OCI-LY1 (cell line): ENCODE measurements around the gene RFPL2.

Experiments
- H2AFZ ChIP-seq: fragments of 200-600 bp; sonication (generic), shearing (Covaris generic); 2 replicates; pipeline ENCODE4 v1.6.0; 2014; ENCODE audit warnings: antibody characterized with exemption, mild to moderate bottlenecking, low read length
- H3F3A ChIP-seq: fragments of 200-600 bp; sonication (generic), shearing (Covaris generic); 2 replicates; pipeline ENCODE4 v1.6.0; 2014; ENCODE audit warnings: mild to moderate bottlenecking, antibody characterized with exemption, low read length, moderate library complexity; ENCODE audit not compliant: insufficient read depth
- H3K27ac ChIP-seq: fragments of 200-600 bp; sonication (generic); 2 replicates; pipeline ENCODE4 v1.5.1; 2014; ENCODE audit warnings: low read length, mixed run types, mild to moderate bottlenecking, low read depth; ENCODE audit not compliant: poor library complexity, severe bottlenecking
- H3K27me3 ChIP-seq: fragments of 200-600 bp; sonication (generic); 2 replicates; pipeline ENCODE4 v1.6.0; 2014; ENCODE audit warnings: antibody characterized with exemption, mild to moderate bottlenecking, low read length, moderate library complexity; ENCODE audit not compliant: insufficient read depth
- H3K36me3 ChIP-seq: fragments of 200-600 bp; sonication (generic); 2 replicates; pipeline ENCODE4 v1.6.1; 2014; ENCODE audit warnings: mild to moderate bottlenecking, antibody characterized with exemption, low read length, moderate library complexity, mixed read lengths; ENCODE audit not compliant: insufficient read depth
- H3K4me1 ChIP-seq: fragments of 200-600 bp; sonication (generic); 2 replicates; pipeline ENCODE4 v1.5.1; 2014; ENCODE audit warnings: mild to moderate bottlenecking, low read length, moderate library complexity; ENCODE audit not compliant: insufficient read depth, severe bottlenecking
- H3K4me2 ChIP-seq: fragments of 200-600 bp; sonication (generic), shearing (Covaris generic); 2 replicates; pipeline ENCODE4 v1.6.1; 2014; ENCODE audit warnings: low read length
- H3K4me3 ChIP-seq: fragments of 200-600 bp; sonication (generic); 2 replicates; pipeline ENCODE4 v1.5.1; 2014; ENCODE audit warnings: low read length, low read depth, mild to moderate bottlenecking, mixed read lengths; ENCODE audit not compliant: poor library complexity, severe bottlenecking
- H3K79me2 ChIP-seq: fragments of 200-600 bp; shearing (Covaris generic); 2 replicates; pipeline ENCODE4 v1.6.1; 2016; ENCODE audit warnings: mixed run types, low read length, mixed read lengths; ENCODE audit not compliant: insufficient read depth
- H3K9ac ChIP-seq: fragments of 200-600 bp; sonication (generic), shearing (Covaris generic); 2 replicates; pipeline ENCODE4 v1.6.1; 2014; ENCODE audit warnings: mild to moderate bottlenecking, low read length, mixed read lengths
- H3K9me2 ChIP-seq: fragments of 200-600 bp; sonication (generic), shearing (Covaris generic); 2 replicates; pipeline ENCODE4 v1.6.1; 2014; ENCODE audit warnings: low read depth, mild to moderate bottlenecking, low read length, mixed read lengths
- H3K9me3 ChIP-seq: fragments of 200-600 bp; shearing (Covaris generic); 2 replicates; pipeline ENCODE4 v1.6.1; 2014; ENCODE audit warnings: low read length, mixed read lengths
- H4K20me1 ChIP-seq: fragments of 200-600 bp; sonication (generic), shearing (Covaris generic); 2 replicates; pipeline ENCODE4 v1.6.0; 2016; ENCODE audit warnings: mild to moderate bottlenecking, low read length; ENCODE audit not compliant: insufficient read depth
- EZH2 ChIP-seq: fragments of 200-600 bp; sonication (generic), shearing (Covaris generic); IDR thresholded peaks from 2 replicates; pipeline ENCODE4 v1.8.0; 2017; ENCODE audit warnings: borderline replicate concordance, mixed run types, mild to moderate bottlenecking, antibody characterized with exemption, low read length, moderate library complexity, mixed read lengths
- TF ChIP-seq, protein P1 (sequence below): fragments of 200-600 bp; sonication (generic), shearing (Covaris generic); IDR thresholded peaks from 2 replicates; pipeline ENCODE4 v1.5.1; 2017; ENCODE audit warnings: mild to moderate bottlenecking, antibody characterized with exemption, low read length, moderate library complexity, mixed read lengths

RFPL2 gene

DNA sequence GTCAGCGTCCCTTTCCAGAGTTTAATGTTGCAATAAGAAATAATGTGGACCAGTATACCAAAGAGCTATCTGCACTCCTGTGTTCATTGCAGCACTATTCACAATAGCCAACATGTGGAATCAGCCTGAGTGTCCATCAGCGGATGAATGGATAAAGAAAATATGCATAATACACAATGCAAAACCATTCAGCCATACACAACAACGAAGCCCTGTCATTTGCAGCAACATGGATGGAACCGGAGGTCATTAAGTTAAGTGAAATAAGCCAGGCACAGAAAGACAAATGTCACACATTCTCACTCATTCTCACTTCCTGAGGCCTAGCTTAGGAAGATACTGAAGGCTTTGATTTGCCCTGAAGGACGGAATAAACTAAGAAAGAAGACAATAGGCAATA, 28.2 kb upstream of the RFPL2 start:
- Histone ChIP-seq H3K9me3 (no peaks in the 10 kb centered on the region), H3F3A (no peaks in the 10 kb centered on the region), H3K4me1 (no peaks in the 10 kb centered on the region), H3K9ac (no peak overlapping the region), H3K27me3 (no peaks in the 10 kb centered on the region; the same call in 1 of the 2 replicates), H3K36me3 (no peaks in the 10 kb centered on the region), H3K4me2 (no peak overlapping the region), H4K20me1 (no peaks in the 10 kb centered on the region), H3K9me2 (no peaks in the 10 kb centered on the region), H3K27ac (no peak overlapping the region), H3K4me3 (no peak overlapping the region), H2AFZ (no peak overlapping the region), H3K79me2 (no peaks in the 10 kb centered on the region)
- TF ChIP-seq EZH2, result no peak

DNA sequence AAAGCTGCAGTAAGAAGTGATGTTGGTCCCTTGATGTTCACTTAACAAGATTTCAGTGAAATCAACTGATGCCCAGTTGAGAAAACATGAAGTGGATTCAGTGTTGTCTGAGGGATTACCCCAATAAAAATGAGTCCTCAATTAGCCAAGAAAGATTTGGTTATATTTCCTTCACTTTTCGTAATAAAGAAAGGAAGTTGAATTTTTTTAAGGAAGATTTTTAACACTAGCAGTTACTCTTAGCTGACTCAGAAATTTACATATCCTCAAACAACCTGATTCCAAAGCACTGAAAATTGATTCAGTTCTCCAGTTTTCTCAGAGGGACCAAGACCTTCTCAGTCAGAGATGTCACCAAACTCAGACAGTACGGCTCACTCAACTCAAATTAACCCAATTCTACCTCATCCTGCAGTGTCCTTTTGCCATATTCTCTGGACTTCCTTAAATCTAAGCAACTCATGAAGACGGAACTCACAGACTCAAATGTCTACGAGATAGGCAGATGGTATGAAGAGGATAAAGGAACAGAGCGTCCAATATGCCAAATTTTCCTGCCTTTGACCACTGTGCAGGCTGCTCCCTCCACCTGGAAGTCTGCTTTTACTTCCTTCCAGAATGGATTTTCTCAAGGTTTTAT, 27.4 kb upstream of the RFPL2 start:
- Histone ChIP-seq H3K9me2 (no peaks in the 10 kb centered on the region), H3K27me3 (no peaks in the 10 kb centered on the region; the same call in 1 of the 2 replicates), H4K20me1 (no peaks in the 10 kb centered on the region), H3K4me2 (no peak overlapping the region), H3K79me2 (no peaks in the 10 kb centered on the region), H3F3A (no peaks in the 10 kb centered on the region), H3K9me3 (no peaks in the 10 kb centered on the region), H3K36me3 (no peaks in the 10 kb centered on the region), H3K4me1 (no peaks in the 10 kb centered on the region), H3K27ac (no peak overlapping the region), H2AFZ (no peak overlapping the region), H3K9ac (no peak overlapping the region), H3K4me3 (no peak overlapping the region)
- TF ChIP-seq, protein P1, sequence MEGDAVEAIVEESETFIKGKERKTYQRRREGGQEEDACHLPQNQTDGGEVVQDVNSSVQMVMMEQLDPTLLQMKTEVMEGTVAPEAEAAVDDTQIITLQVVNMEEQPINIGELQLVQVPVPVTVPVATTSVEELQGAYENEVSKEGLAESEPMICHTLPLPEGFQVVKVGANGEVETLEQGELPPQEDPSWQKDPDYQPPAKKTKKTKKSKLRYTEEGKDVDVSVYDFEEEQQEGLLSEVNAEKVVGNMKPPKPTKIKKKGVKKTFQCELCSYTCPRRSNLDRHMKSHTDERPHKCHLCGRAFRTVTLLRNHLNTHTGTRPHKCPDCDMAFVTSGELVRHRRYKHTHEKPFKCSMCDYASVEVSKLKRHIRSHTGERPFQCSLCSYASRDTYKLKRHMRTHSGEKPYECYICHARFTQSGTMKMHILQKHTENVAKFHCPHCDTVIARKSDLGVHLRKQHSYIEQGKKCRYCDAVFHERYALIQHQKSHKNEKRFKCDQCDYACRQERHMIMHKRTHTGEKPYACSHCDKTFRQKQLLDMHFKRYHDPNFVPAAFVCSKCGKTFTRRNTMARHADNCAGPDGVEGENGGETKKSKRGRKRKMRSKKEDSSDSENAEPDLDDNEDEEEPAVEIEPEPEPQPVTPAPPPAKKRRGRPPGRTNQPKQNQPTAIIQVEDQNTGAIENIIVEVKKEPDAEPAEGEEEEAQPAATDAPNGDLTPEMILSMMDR, result no peak
- no peak for TF ChIP-seq EZH2

DNA sequence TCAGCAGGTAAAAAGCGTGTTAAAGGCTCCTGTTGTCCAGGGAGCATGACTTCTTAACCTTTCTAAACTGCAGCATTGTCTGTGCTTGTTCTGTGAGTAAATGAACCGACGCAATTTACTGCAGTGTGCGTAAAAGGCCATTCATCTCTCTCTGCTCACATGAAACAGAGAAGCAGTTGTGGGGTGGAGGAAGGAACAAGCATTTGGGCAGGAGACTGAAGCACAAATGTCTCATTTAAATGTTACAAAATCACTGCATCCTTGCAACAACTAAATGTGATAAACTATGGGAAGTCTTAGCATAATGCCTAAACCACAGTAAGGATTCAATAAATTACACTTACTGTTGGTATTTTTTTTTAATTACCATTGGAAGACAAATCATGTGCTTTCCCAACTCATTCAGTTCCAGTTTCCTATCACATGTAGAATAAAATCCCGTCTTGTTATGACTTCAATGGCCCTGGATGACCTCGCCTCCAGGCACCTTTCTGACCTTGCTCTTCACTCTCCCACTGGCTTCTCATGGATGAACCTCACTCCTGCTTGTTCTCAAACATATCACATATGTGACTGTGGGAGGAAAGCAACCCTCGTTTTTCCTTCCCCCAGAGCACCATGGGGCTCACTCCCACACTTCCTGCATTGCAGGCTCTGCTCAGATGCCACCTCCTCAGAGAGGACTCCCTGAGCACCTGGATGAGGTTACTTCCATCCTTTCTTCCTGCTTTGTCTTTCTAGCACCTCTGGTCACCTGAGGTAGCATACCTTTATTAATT, 21.6 kb upstream of the RFPL2 start:
- H3K9me2 ChIP-seq, result no peaks in the 10 kb centered on the region
- no peaks in the 10 kb centered on the region for H3F3A ChIP-seq

More for the DNA sequence above, 21.6 kb upstream of the RFPL2 start:
- TF ChIP-seq, protein P1, result no peak
- no peak for TF ChIP-seq EZH2
- Histone ChIP-seq H4K20me1 (no peaks in the 10 kb centered on the region), H2AFZ (no peak overlapping the region), H3K9ac (no peak overlapping the region), H3K4me3 (no peak overlapping the region), H3K9me3 (no peaks in the 10 kb centered on the region), H3K27me3 (no peaks in the 10 kb centered on the region), H3K36me3 (no peaks in the 10 kb centered on the region), H3K4me2 (no peak overlapping the region), H3K79me2 (no peaks in the 10 kb centered on the region), H3K27ac (no peak overlapping the region), H3K4me1 (no peaks in the 10 kb centered on the region)
